8988T (cell line): ENCODE results near the gene CLIC1.

Source experiments
- DNase-seq: peaks from one replicate; pipeline ENCODE4 v3.0.0; 2011

Gene CLIC1

DNA sequence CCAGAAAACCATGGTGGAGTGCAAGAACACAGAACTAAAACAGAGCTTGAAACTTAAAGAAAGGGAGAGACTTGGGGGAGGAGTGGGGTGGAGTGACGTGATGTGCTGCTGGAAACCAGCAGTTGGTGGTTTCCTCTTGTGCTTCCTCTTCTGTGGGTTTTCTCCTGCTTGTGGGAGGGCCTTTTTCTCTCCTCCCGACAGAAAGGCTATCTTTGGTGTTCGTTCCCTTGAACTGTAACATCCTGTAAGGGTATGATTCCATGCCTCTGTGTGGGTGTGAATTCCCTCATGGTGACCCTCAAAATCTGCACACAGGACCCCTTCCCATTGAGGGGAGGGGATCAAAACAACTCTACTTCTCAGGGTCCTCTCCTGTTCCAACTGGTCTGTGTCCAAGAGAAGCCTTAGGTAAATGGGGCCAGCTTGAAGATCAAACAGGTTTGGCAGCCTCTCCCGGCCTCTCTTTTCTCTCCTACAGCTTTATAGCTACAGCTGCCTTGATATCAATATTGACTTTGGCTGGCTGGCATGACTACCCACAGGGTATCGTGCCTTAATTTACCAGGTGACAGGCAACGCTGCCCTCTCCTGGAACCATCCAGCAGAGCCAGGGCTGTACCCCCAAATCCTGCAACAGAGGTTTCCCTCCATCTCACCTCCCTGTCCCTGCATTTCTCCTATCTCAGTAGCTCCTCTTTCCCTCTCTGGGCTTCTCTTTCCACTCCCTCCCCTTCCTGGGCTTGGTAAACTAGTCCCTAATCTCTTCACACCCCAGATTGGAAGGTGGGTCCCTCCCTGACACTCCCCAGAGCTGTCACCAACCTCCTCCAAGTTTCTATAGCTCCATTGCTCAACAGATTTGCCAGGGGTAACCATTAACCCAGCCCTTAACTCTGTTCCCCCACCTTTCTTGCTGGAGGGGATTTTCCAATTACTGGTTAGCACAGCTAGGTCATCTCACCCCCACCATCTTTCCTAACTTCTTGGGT is 2.0 kb upstream of the CLIC1 start:
- no peak for DNase-seq

DNA sequence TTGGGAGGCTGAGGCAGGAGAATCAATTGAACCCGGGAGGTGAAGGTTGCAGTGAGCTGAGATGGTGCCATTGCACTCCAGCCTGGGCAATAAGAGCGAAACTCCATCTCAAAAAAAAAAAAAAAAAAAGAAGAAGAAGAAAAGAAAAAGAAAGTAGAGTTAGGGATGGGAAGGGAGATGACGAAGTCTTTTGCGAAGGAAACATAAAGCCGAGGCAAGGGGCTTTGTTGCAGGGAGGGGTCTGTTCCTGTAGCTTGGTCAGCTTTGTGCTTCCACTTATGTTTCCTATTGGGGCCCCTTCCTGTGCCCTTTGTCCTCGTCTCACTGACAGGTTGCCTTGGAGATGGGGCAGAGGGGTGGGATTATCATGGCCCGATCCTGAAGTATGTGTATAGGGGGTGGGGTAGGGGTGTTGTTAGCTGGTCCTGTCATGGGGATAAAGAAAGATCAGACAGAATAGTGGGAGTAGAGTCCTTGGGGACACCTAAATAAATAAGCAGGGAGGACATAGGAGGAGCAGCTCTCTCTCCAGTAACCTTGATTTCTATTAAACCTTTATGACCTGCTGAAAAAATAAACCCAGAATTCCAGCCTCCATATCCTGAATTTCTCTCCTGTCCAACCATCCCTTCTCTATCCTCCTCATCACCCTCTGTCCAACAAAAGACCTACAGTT is 1.1 kb upstream of the CLIC1 start:
- DNase-seq, result no peak

DNA sequence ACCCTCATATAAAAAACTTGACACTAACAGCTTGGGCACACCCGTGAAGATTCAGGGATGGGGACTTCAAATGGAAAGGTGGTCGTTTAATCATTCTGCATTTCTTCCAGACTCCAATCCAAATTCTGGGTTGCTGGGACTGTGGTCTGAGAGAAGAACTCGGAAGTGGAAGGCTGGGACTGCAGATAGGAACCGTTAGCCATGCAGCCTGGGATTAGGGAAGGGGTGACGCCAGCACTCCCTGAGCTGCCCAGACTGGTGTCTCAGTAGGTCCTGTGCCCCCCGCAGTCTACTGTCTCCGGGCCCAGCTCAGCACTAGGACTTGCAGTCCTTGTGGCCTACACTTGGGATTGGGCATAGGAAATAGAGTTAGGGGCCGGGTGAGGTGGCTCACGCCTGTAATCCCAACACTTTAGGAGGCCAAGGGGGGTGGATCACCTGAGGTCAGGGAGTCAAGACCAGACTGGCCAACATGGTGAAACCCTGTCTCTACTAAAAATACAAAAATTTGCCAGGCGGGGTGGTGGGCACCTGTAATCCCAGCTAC is 511 bp upstream of the CLIC1 start:
- no peak for DNase-seq

DNA sequence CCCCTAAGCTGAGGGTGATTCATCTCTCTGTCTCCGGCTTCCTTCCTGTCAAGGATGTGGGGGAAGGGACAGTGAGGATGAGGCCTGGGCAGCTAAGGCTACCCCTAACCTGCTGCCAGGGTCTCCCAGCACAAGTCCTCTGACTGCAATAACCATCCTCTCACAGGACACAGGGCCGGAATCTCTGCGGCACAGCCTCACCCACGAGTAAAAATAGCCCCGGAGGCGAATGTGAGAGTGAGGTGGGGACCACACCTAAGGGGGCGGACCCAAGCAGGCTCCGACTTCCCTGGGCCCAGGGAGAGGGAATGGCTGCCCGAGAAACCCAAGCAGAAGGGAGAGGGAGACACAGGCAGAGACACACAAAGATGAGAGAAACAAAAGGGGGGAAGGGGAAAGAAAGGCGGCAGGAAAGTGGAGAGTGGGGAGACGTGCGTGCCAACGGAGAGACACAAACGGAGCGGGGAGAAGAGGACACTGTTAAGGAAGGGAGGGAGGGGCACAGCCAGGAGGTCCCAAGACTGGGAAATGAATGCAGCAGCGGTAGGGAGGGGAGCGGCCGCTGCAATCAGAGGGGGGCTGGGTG is 1.4 kb downstream of the CLIC1 start:
- DNase-seq, result peak; percentile 82

DNA sequence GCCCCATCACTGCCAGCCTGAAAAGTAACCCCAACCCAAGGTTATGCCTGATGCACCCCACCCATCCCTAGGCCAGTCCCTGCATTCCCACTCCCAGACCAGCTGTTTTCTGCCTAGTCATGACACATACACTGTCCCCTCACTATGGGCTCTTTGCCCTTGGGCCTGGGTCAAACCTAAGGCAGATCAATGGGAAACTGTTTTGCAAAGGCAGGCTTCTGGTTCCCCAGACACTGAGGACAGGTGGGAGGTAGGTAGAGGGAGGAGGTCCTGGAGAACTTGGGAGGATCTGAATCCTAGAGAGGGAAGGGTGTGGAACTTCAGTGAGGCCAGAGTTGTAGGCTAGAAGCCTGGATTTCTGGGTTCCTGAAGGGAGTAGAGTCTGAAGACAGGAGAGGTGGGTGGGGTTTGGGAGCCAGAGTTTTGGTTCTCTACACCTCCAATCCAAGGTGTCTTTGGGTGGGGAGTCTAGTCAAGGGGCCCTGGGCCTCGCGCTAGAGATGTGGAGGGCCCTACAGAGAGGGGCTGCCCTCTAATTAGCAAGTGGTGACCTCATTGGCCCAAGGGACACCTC is 2.0 kb downstream of the CLIC1 start:
- DNase-seq, result no peak

DNA sequence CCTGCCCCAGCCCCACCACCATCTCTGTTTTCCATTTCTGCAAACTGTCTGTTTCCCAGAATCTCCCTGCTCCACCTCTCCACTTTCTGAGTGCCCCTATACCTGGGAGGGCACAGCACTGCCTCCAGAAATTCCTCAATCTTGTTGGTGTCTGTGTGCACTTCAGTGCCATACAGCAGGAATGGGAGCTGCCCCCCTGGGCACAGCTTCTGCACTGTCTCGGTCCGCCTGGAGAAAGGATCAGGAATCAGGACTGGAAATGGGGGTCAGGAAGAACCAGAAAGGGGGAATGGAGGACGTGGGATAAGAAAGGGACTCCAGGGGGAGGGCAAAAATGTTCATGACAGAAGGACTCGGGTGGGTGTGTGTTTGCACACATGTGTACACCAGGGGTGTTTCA is 2.6 kb downstream of the CLIC1 start:
- DNase-seq, result no peak

DNA sequence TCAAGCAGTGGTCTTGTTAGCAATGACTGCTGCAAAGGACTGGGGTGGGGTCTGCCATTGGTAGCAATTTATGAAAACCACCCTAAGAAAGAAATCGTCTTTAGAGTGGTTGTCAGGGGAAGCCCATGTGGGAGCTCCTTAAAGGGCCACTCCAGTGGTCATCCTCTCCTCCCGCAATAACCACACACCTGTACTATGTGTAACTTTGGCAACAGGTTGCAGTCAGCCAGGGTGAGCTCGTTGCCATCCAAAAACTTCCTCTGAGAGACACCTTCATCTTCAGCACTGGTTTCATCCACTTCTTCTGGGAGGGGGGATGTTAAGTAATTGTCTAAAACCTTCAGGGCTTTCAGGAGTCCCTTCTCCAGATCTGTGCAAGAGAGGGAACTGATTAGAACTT is 4.3 kb downstream of the CLIC1 start:
- DNase-seq, result no peak

DNA sequence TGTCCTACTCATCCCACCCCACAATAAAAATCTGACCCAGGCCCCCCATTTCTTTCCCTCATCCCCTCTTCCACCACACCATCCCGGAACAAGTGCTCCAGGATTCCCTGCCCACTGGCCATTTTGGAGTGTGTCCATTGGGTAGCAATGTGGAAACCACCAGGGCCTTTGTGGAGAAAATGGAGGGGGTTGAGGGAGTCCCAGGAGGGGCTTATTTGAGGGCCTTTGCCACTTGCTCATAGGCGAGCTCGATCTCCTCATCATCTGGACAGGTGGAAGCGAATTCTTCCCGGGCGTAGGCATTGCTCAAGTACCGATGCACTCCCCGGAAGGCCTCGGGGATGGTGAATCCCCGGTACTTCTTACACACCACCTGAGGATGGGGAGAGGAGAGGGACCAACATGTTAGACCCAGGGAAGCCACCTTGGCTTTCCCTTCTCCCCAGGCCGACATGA is 5.7 kb downstream of the CLIC1 start:
- DNase-seq, result no peak

DNA sequence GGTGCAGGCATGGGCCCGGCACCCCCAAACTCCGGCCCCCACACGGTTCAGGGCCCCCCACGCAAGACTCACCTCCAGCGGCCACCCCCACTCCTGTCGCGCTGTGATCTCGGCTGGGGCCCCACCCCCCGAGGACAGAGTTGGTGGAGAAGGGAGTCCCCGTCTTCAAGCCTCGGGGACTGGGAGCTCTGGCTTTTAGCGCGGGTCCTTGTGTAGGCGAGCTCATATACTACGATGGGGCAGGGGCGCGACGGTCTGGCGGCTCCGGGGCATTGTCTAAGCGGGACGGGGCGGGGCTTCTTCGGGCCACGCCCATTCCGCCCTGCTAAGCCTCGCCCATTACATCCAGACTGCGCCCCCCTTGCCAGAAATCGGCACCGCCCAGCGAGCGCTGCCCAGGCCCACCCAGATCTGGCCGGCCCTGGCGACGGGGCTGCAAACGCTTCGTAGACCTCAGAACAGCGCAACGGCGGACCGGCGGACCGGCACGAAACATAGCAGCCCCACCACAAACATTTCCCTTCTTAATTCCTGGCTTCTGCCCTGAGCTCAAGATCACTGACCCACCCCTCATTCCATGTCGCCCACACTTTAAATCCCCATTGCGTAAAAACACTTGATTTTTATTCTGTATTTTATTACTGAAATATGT is 6.2 kb downstream of the CLIC1 start:
- peak; percentile 84 for DNase-seq

DNA sequence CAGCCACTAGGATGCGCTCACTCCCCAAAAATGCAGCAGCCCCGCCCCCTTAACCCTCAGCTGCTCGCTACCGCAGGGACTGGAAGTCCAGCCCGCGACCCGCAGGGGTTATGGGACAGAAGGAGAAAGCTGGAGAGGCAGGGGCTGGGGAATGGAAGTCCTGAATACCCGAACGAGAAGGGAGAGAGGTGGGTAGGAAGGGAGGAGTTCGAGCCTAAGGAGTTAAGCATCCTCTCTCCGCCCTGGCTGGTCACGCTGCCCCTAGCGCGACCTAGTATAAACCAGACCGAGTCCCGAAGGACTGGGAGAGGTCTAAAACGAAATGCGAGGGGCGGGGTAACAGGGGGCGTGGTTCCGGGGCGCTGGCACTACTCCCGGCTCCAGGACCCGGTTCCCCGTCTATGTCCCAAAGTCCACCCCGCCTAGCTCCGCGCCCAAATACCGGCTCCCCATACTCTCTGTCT is 6.8 kb downstream of the CLIC1 start:
- DNase-seq, result peak; percentile 89

DNA sequence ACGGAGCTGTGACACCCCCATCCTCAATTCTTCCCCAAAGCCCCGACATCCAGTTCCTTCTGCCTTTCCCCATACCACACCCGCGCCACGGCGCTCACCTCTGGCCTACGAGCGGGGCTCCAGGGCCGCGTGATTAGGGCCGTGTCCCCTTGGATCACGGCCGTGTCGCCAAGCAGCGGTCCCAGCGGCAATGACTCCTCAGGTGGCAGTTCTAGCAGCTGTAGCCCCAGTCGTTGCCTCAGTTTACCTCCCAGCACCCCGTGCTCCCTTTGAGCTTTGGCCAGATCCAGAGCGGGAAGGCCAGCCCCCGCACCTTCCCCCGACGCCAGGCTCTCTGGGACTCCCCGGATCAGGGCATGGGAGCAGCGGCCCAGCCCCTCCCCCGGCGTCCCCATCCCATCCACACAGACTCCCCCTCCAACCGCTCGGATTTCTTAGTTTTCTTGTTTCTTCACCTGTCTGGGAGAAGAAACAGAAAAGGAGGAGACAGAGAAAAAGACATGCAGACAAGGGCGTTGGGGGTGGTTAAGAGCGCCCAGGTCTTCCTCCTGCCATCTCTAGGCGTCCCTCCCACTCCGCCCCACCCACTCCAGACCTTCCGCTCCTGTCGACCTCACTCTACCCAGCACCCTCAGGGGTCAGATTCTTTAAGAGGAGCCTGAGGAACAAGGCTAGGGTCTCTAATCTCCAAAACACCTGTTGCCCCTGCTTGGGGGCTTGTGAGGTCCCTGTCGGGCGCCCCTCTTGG is 7.4 kb downstream of the CLIC1 start, which contains the start of gene DDAH2:
Gene DDAH2 (minus strand): TSS at position 533 of the 748 bp plus-strand sequence. CDS start 138 bp downstream, at position 395.
- DNase-seq, result no peak

DNA sequence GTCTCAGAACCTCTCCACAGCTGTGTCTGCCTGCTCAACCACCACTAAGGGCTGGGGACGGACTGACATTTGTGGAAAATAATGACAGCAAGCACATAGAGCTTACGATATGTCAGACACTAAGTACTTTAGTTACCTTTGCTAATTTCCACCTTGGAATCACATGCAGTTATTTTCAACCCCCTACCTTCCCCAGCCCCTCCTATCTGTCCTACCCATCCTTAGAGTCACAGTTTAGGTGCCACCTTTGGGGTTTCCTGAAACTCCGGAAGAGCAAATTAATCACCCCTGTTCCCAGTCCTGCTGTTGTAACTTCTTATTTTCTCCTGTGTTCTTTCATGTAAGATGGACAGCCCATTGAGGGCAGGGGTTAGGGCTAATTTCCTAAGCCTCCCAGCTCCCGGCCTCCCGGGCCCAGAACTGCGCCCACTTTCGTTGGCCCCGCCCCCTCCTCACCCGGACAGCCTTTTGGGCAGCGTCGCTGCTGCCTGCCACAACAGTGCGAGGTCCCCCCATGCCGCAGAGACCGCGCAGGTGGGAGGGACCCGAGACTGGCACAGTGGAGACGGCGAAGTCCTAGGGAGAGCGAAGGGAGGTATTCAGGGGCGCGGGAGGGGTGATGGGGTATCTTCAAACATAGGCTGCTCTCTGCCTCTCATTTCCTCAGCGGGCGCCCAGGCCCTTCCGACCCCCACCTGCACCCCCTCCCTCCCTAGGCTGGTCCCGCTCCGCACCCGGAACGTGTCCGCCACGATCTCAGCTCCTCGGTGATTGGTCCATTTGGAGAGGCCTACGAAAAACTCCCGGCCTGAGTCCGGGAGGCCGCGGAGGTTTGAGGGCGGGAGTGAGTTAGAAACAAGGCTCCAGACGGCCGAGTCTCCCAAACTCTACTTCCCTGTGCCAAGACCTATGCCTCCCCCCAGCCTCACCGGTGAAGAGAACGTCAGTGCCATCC is 8.3 kb downstream of the CLIC1 start:
- no peak for DNase-seq

DNA sequence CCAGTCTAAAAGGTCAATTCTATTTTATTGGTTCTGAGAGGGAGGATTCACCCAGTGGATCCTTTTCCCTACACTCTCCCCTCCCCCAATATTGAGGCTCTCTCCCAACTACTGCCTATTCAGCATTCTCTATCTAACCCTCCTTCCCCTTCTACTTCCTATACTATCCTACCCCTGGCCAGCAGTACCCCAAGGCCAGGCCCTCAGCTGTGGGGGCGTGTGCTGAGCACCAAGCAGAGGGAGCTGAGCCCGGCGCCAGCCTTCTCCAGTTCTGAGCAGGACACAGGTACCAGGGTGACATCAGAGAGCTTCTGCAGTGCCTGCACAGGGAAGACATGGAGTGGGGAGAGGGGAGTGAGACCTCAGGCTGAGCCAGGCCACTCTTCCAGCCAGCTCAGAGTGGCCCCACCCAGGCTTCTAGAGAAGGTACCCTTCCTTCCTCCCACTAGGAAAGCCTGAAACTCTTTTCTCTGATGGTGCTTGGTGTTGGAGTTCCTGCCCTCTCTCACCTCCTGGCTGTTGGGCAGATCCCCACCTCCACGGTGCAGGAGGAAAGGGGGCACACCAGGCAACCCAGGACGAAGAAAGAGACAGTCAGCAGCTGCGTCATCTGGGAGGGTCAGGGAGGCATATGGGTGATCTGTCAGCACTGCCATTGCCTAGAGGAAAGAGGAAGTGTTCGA is 9.2 kb downstream of the CLIC1 start:
- DNase-seq, result no peak

DNA sequence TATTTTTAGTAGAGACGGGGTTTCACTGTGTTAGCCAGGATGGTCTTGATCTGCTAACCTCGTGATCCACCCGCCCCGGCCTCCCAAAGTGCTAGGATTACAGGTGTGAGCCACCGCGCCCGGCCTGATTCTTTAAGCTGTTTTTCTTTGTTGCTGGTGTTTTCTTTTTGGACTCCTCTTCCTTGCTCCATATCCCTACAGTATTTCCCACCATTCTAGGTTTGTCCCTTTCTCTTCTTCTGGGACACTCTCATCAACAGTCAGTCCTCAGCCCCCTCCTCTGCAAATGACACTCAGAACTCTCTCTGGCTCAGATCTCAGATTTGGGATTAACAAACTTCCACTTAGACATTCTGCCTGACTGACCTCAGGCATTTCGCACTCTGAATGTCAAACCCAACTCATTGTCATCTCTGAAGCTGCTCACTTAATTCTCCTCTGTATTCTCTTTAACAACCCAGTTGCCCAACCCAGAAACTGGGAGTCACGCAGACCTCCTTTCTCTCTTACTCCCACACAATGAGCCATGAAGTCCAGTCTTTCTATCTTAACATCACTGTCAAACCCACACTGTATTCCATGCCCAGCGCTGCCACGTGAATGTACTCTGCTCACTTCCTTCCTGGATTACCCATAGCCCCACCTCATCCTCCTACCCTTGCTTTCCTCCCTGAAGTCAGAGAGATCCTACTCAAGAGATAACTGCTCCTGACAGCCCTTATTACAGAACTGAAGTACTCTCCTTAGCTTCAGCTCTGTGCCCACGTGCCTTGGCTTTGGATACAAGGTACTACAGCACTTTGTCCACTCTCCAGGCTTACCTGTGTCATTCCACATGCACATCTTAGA is 10.6 kb downstream of the CLIC1 start:
- no peak for DNase-seq

DNA sequence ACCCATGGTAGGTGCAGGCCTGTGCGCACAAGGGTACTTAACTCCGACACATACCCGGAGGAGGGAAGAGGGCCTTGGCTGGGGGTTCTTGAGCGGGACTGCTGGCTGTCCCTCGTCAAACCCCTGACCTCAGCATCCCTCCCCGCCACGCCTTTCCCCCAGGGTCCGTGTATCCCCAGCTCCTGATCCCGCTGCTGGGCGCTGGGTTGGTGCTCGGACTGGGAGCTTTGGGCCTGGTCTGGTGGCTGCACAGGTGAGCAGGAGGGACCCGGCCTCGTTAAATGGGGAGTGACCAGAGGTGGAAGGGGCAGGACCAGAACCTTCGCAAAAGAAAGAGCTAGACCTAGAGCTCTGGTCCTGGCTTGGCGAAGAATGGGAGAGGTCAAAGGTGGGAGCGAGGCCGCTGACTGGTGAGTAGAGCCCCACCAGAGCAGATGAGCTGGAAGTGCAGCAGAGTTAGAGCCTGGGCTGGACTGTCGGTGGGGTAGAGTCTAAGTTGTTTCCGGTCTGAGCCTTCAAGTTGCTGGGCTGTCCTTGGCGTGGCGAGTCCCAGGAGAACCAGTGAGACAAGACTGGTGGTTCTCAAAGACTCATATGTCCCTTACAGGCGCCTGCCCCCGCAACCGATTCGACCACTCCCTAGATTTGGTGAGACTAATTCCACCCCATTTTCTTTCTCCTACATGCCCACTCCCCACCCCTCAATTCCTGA is 12.2 kb downstream of the CLIC1 start:
- DNase-seq, result no peak

DNA sequence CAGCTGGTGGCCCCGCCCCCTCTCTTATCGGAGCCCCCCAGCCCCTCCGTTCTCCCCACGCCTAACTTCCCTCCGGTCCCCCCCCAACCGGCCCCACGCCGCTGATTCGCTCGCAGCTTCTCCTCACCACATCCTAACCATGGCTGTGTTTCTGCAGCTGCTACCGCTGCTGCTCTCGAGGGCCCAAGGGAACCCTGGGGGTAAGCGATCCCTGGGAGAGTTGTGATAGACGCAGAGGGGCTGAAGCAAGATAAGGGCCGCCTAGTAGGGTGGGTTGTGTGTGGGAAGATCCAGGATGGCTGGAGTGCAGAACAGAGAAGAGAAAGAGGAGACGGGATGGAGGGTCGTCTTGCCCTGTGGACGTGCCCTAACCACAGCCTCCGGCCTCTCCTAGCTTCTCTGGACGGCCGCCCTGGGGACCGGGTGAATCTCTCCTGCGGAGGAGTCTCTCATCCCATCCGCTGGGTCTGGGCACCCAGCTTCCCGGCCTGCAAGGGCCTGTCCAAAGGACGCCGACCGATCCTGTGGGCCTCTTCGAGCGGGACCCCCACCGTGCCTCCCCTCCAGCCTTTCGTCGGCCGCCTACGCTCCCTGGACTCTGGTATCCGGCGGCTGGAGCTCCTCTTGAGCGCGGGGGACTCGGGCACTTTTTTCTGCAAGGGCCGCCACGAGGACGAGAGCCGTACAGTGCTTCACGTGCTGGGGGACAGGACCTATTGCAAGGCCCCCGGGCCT is 12.9 kb downstream of the CLIC1 start, which contains the start of gene MPIG6B:
Gene MPIG6B (plus strand): TSS at position 129 of the 735 bp plus-strand sequence. CDS start 11 bp downstream, at position 140.
- DNase-seq, result no peak

DNA sequence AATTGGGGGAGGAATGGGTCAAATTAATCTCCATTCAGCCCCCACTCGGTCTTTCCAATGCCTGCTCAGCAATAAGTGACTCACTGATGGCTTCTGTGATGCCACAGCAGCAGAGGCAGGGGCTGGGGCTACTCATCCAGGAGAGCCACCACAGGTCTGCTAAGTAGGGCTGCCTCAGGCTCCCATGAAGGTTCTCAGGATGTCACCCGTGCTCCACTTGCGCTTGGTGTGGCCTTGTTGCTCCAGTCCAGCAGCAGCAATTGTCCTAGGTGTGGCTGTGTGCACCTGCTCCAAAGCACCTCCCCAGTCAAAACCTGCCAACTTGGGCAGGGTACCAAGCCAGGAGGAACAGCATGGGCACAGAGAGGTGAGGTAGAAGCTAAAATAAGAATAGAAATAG is 14.2 kb downstream of the CLIC1 start:
- no peak for DNase-seq
